Measurements from ENCODE around the gene GRB7. TPM values are rescaled to one million over a fixed set of nuclear protein-coding genes. Genes with fewer than 3 reads are reported as not detected.

The GRB7 gene
- total RNA-seq, 5 donors from 2014 or later (not counting 1 experiment from before 2014, with no cell fraction given) = 0.19 to 0.41 (median 0.30) TPM; not detected in 2

GRCh38 chr17:39756380-39757079 is 18.8 kb downstream of the GRB7 start:
- Mint-ChIP-seq H3K9me3 (no peaks in the 10 kb centered on the region), H3K27me3 (no peaks in the 10 kb centered on the region), H3K4me3 (peak overlapping the region; percentile 69 to 81 (median 73)), H3K4me1 (peaks cover 63 to 76% (median 69%) of the 10 kb centered on the region in 3 donors), H3K27ac (peak overlapping the region; percentile 98 to 99), H3K36me3 (peaks cover 15% of the 10 kb centered on the region)
- POLR2A ChIA-PET = interaction anchor here (0.6 to 0.7 kb wide), 2 partner anchors 46 to 91 kb away, joined by 4 to 5 read pairs; no protein-coding TSS in a partner anchor
- WGBS (ENCODE audit: insufficient coverage) = 40% methylated on average over 1 of the region's 7 CpGs
- peaks cover 33 to 83% of the 10 kb centered on the region in 2 experiments for H3K4me1 ChIP-seq (ENCODE audit: control insufficient read depth in 1 of 2, extremely low read depth in 1 of 2, insufficient read depth in 2 of 2, low read length in 2 of 2)
- CTCF ChIA-PET = interaction anchor here (0.5 to 1.1 kb wide), 4 partner anchors 20 to 661 kb away, joined by 3 to 8 read pairs (median 4); partner anchors contain the start of gene TOP2A (in 1 of the 2)
- DNase-seq (peak in 2 of 35 experiments; percentile 19 to 34), ATAC-seq (replicated peaks in 1 of 4) (no peak)
- H3K27me3 ChIP-seq (replicated peaks in 1 of 2; ENCODE audit: control insufficient read depth in 2 of 2, extremely low read depth in 1 of 2, insufficient read depth in 2 of 2, low read length in 1 of 2) = no peaks in the 10 kb centered on the region
- no peaks in the 10 kb centered on the region for H3K9me3 ChIP-seq
- H3K36me3 ChIP-seq (ENCODE audit: control insufficient read depth in 2 of 2, extremely low read depth in 1 of 2, insufficient read depth in 1 of 2, low read length in 1 of 2) = peaks cover 0 to 4% of the 10 kb centered on the region in 2 donors
- peak overlapping the region; percentile 98 for H3K27ac ChIP-seq (ENCODE audit: low read length)
- H3K4me3 ChIP-seq (ENCODE audit: control insufficient read depth in 1 of 2, extremely low read depth in 1 of 2, low read length in 1 of 2) = no peak overlapping the region

GRCh38 chr17:39757176-39757662 is 19.5 kb downstream of the GRB7 start:
- H3K4me1 ChIP-seq (ENCODE audit: control insufficient read depth in 1 of 2, extremely low read depth in 1 of 2, insufficient read depth in 2 of 2, low read length in 2 of 2) = peaks cover 33 to 82% of the 10 kb centered on the region in 2 experiments
- peaks cover 16% of the 10 kb centered on the region for H3K36me3 Mint-ChIP-seq
- H3K36me3 ChIP-seq (ENCODE audit: control insufficient read depth in 2 of 2, extremely low read depth in 1 of 2, insufficient read depth in 1 of 2, low read length in 1 of 2) = peaks cover 0 to 9% of the 10 kb centered on the region in 2 donors
- H3K27me3 ChIP-seq (replicated peaks in 1 of 2; ENCODE audit: control insufficient read depth in 2 of 2, extremely low read depth in 1 of 2, insufficient read depth in 2 of 2, low read length in 1 of 2) = no peaks in the 10 kb centered on the region
- H3K27ac Mint-ChIP-seq = peak overlapping the region; percentile 98 to 99
- no peak overlapping the region for H3K4me3 ChIP-seq (ENCODE audit: control insufficient read depth in 1 of 2, extremely low read depth in 1 of 2, low read length in 1 of 2)
- H3K27ac ChIP-seq (ENCODE audit: low read length) = peak overlapping the region; percentile 98
- ChIA-PET POLR2A (no interaction called here), CTCF (no interaction called here)
- no peaks in the 10 kb centered on the region for H3K9me3 Mint-ChIP-seq
- peak overlapping the region in 1 of 3 donors; percentile 69 for H3K4me3 Mint-ChIP-seq
- ATAC-seq (replicated peaks in 1 of 4) (no peak), DNase-seq (no peak)
- no peaks in the 10 kb centered on the region for H3K27me3 Mint-ChIP-seq
- no peaks in the 10 kb centered on the region for H3K9me3 ChIP-seq
- WGBS (ENCODE audit: insufficient coverage) = no CpG with 5 or more reads among the region's 4 CpGs
- peaks cover 61 to 76% (median 71%) of the 10 kb centered on the region in 3 donors for H3K4me1 Mint-ChIP-seq

GRCh38 chr17:39757931-39758873 is 20.5 kb downstream of the GRB7 start:
- no peak overlapping the region for H3K4me3 ChIP-seq (ENCODE audit: control insufficient read depth in 1 of 2, extremely low read depth in 1 of 2, low read length in 1 of 2)
- CTCF ChIA-PET = interaction anchor here (0.6 to 1.5 kb wide), 6 partner anchors 11 to 85 kb away, joined by 3 to 5 read pairs (median 3); no protein-coding TSS in a partner anchor
- H3K27me3 Mint-ChIP-seq = no peaks in the 10 kb centered on the region
- POLR2A ChIA-PET = interaction anchor here (0.5 to 1.0 kb wide), 4 partner anchors 61 to 203 kb away, joined by 3 to 6 read pairs (median 4); no protein-coding TSS in a partner anchor
- H3K9me3 Mint-ChIP-seq = no peaks in the 10 kb centered on the region
- ATAC-seq (replicated peaks in 1 of 4) (no peak), DNase-seq (peak in 22 of 35 experiments; percentile 12 to 73 (median 32))
- H3K36me3 ChIP-seq (ENCODE audit: control insufficient read depth in 2 of 2, extremely low read depth in 1 of 2, insufficient read depth in 1 of 2, low read length in 1 of 2) = peaks cover 0 to 17% of the 10 kb centered on the region in 2 donors
- H3K4me3 Mint-ChIP-seq = peak overlapping the region in 2 of 3 donors; percentile 25 to 69
- H3K27ac ChIP-seq (ENCODE audit: low read length) = peak overlapping the region; percentile 98
- 30% methylated on average over 3 of the region's 12 CpGs for WGBS (ENCODE audit: insufficient coverage)
- peaks cover 22% of the 10 kb centered on the region for H3K36me3 Mint-ChIP-seq
- peak overlapping the region; percentile 98 to 99 for H3K27ac Mint-ChIP-seq
- peaks cover 31 to 77% of the 10 kb centered on the region in 2 experiments for H3K4me1 ChIP-seq (ENCODE audit: control insufficient read depth in 1 of 2, extremely low read depth in 1 of 2, insufficient read depth in 2 of 2, low read length in 2 of 2)
- peaks cover 54 to 75% (median 75%) of the 10 kb centered on the region in 3 donors for H3K4me1 Mint-ChIP-seq
- no peaks in the 10 kb centered on the region for H3K9me3 ChIP-seq
- no peaks in the 10 kb centered on the region for H3K27me3 ChIP-seq (replicated peaks in 1 of 2; ENCODE audit: control insufficient read depth in 2 of 2, extremely low read depth in 1 of 2, insufficient read depth in 2 of 2, low read length in 1 of 2)

GRCh38 chr17:39759204-39759603 is 21.5 kb downstream of the GRB7 start:
- Histone ChIP-seq H3K9me3 (no peaks in the 10 kb centered on the region), H3K36me3 (ENCODE audit: control insufficient read depth in 2 of 2, extremely low read depth in 1 of 2, insufficient read depth in 1 of 2, low read length in 1 of 2) (peaks cover 0 to 27% of the 10 kb centered on the region in 2 donors), H3K27ac (ENCODE audit: low read length) (peak overlapping the region; percentile 98), H3K4me1 (ENCODE audit: control insufficient read depth in 1 of 2, extremely low read depth in 1 of 2, insufficient read depth in 2 of 2, low read length in 2 of 2) (peaks cover 31 to 79% of the 10 kb centered on the region in 2 experiments), H3K4me3 (ENCODE audit: control insufficient read depth in 1 of 2, extremely low read depth in 1 of 2, low read length in 1 of 2) (no peak overlapping the region), H3K27me3 (replicated peaks in 1 of 2; ENCODE audit: control insufficient read depth in 2 of 2, extremely low read depth in 1 of 2, insufficient read depth in 2 of 2, low read length in 1 of 2) (no peaks in the 10 kb centered on the region)
- H3K36me3 Mint-ChIP-seq = peaks cover 22% of the 10 kb centered on the region
- 96% methylated on average over 4 of the region's 5 CpGs for WGBS (ENCODE audit: insufficient coverage)
- POLR2A ChIA-PET = no interaction called here
- DNase-seq (no peak), ATAC-seq (replicated peaks in 1 of 4) (no peak)
- peak overlapping the region; percentile 98 to 99 for H3K27ac Mint-ChIP-seq
- peak overlapping the region in 1 of 3 donors; percentile 69 for H3K4me3 Mint-ChIP-seq
- no peaks in the 10 kb centered on the region for H3K9me3 Mint-ChIP-seq
- peaks cover 50 to 74% (median 73%) of the 10 kb centered on the region in 3 donors for H3K4me1 Mint-ChIP-seq
- CTCF ChIA-PET = interaction anchor here (0.7 to 1.5 kb wide), 3 partner anchors 10 to 18 kb away, joined by 3 to 5 read pairs (median 3); no protein-coding TSS in a partner anchor
- no peaks in the 10 kb centered on the region for H3K27me3 Mint-ChIP-seq

GRCh38 chr17:39761861-39762496 is 24.2 kb downstream of the GRB7 start:
- ATAC-seq (replicated peaks in 1 of 4) = no peak
- peaks cover 48% of the 10 kb centered on the region for H3K36me3 Mint-ChIP-seq
- WGBS (ENCODE audit: insufficient coverage) = 93% methylated on average over 6 of the region's 10 CpGs
- CTCF ChIA-PET = interaction anchor here in 1 of 2 donors (1.2 kb wide), 1 partner anchor 31 kb away, joined by 3 read pairs; no protein-coding TSS in a partner anchor
- no peaks in the 10 kb centered on the region for H3K9me3 Mint-ChIP-seq
- H3K4me3 ChIP-seq (ENCODE audit: control insufficient read depth in 1 of 2, extremely low read depth in 1 of 2, low read length in 1 of 2) = no peak overlapping the region
- peaks cover 53 to 79% (median 77%) of the 10 kb centered on the region in 3 donors for H3K4me1 Mint-ChIP-seq
- no peaks in the 10 kb centered on the region for H3K27me3 ChIP-seq (replicated peaks in 1 of 2; ENCODE audit: control insufficient read depth in 2 of 2, extremely low read depth in 1 of 2, insufficient read depth in 2 of 2, low read length in 1 of 2)
- H3K27ac Mint-ChIP-seq = peak overlapping the region in 1 of 2 donors; percentile 52
- no peak overlapping the region for H3K4me3 Mint-ChIP-seq
- no peak for DNase-seq
- no peak overlapping the region for H3K27ac ChIP-seq (ENCODE audit: low read length)
- H3K36me3 ChIP-seq (ENCODE audit: control insufficient read depth in 2 of 2, extremely low read depth in 1 of 2, insufficient read depth in 1 of 2, low read length in 1 of 2) = peaks cover 11 to 54% of the 10 kb centered on the region in 2 donors
- peaks cover 14 to 74% of the 10 kb centered on the region in 2 experiments for H3K4me1 ChIP-seq (ENCODE audit: control insufficient read depth in 1 of 2, extremely low read depth in 1 of 2, insufficient read depth in 2 of 2, low read length in 2 of 2)
- H3K9me3 ChIP-seq = no peaks in the 10 kb centered on the region
- POLR2A ChIA-PET = no interaction called here
- no peaks in the 10 kb centered on the region for H3K27me3 Mint-ChIP-seq

Data from T-cell (primary cell).